ENCODE results near the gene UBR4.
"Not testable (repeated sequence)": the region's sequence is repeated elsewhere in the genome, so short reads cannot be mapped to it uniquely, and the experiment has no call there.

The UBR4 gene

DNA sequence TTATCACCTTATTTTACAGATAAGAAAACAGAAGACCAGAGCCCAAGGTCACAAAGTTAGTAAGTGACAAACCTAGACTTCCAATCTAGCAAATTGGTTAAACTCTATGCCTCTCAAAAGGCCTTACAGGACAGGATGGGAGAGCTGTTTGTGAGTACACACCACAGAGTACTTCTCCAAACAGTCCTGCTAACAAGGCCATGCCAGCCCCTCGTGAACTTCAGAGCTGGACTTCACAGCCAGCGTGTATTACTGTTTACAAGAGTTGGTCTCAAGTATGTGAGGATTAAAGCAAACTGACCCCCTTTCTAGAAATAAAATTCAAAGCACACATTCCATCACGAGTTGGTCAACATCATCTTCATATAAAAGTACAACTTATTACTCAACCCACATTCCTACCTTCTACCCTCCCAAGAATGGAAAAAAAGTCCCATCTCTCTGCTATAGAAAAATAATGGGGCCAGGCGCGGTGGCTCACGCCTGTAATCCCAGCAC lies 19.8 kb upstream of the UBR4 start:
- TF ChIP-seq GATA1 (IDR thresholded peaks at IDR 0.05; ENCODE audit: low read depth, low read length) (no peak), POLR2A (IDR thresholded peaks at IDR 0.05; ENCODE audit: low read length) (no peak)
- DNase-seq = no peak

DNA sequence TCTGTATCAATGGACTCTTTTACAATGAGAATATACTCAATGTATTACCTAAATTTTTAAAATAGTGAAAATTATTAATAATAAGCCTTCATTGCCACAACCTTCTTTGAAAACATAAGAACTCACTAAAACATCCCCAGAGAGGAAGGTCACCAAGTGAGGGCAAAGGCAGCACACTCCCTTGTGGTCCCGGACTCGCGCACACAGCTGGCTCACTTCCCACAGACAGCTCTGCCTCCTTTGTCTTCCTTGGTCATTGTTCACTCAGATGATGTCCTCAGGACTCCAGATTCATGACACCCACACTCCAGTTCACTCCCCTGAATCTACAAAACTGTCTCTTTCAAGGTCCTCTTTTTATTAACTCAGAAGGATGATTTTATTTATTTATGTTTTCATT lies 19.2 kb upstream of the UBR4 start:
- DNase-seq = no peak
- TF ChIP-seq POLR2A (IDR thresholded peaks at IDR 0.05; ENCODE audit: low read length) (no peak), GATA1 (IDR thresholded peaks at IDR 0.05; ENCODE audit: low read depth, low read length) (no peak)

GRCh38 chr1:19222979-19223824 lies 13.1 kb upstream of the UBR4 start:
- no peak for DNase-seq
- TF ChIP-seq POLR2A (IDR thresholded peaks at IDR 0.05; ENCODE audit: low read length) = no peak
- no peak for TF ChIP-seq GATA1 (IDR thresholded peaks at IDR 0.05; ENCODE audit: low read depth, low read length)

- DNase-seq = no peak
Observed at GRCh38 chr1:19222573-19222972, 12.5 kb upstream of the UBR4 start.

GRCh38 chr1:19220991-19221390 lies 10.9 kb upstream of the UBR4 start:
- TF ChIP-seq POLR2A (IDR thresholded peaks at IDR 0.05; ENCODE audit: low read length) = no peak
- DNase-seq = no peak

More at GRCh38 chr1:19222573-19222972, 12.5 kb upstream of the UBR4 start:
- TF ChIP-seq GATA1 (IDR thresholded peaks at IDR 0.05; ENCODE audit: low read depth, low read length) = no peak
- no peak for TF ChIP-seq POLR2A (IDR thresholded peaks at IDR 0.05; ENCODE audit: low read length)

DNA sequence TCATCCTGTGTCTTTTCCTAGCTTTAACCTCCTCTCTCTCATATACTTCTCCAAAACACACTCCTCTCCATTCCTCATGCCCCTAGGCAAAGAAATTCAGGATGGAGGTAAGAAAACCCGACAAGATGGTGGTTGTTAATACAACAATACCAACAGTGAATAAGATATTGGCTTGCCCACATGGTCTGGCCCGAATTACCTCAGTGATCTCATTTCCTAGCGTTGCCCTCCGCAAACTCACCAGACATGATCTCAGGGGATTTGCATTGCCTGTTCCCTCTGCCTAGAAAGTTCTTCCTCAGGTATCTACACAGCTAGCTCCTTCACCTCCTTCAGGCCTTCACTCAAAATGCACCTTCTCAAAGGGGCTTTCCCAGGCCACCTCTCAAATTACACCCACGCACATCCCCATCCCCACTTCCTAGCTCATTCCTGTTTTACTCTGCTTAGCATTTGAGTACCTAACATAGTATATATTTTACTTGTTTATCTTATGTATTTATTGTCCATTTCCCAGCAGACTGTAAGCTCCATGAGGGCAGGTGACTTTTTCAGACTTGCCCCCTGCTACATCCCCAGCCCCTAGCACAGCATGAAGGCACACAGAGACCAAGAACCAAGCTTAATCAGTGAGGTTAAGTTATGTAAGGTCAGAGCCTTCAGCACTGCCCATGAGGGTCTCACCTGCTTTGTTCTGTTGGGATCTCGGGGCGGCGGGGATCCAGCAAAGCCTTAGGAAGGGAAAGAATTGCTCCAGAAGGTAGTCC lies 10.2 kb upstream of the UBR4 start:
- no peak for DNase-seq
- TF ChIP-seq POLR2A (IDR thresholded peaks at IDR 0.05; ENCODE audit: low read length) (no peak), GATA1 (IDR thresholded peaks at IDR 0.05; ENCODE audit: low read depth, low read length) (no peak)

GRCh38 chr1:19219451-19219850 lies 9.4 kb upstream of the UBR4 start:
- DNase-seq = no peak

DNA sequence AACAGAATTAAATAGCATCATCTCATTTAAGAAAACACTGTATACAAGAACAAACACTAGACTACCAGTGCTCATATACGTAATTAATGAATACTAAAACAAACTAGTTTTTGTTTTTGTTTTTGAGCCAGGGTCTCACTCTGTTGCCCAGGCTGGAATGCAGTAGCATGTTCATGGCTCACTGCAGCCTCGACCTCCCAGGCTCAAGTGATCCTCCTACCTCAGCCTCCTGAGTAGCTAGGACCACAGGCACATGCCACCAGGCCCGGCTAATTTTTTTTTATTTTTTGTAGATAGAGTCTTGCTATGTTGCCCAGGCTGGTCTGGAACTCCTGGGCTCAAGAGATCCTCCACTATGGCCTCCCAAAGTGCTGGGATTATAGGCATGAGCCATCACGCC lies 6.5 kb upstream of the UBR4 start:
- not testable (repeated sequence) for DNase-seq

More at GRCh38 chr1:19219451-19219850, 9.4 kb upstream of the UBR4 start:
- TF ChIP-seq GATA1 (IDR thresholded peaks at IDR 0.05; ENCODE audit: low read depth, low read length) (no peak), POLR2A (IDR thresholded peaks at IDR 0.05; ENCODE audit: low read length) (no peak)

DNA sequence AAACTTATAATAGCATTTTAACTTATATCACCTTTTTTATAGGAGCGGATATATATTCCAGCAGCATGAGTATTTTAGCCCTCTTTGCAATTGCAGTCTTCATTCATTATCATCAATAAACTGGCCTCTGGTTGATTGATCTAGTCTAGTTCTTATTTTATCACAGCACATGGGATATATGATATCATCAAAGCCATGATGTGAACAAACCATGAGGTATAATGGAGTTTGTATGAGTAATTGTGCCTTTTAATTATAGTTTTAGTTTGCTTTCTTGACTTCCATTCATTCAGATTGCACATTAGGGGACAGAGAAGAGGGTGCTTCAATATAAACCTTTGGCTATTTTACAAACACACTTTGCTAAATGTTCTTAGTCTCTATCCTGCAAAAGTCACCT lies 3.5 kb upstream of the UBR4 start:
- no peak for DNase-seq
- TF ChIP-seq GATA1 (IDR thresholded peaks at IDR 0.05; ENCODE audit: low read depth, low read length) (no peak), POLR2A (IDR thresholded peaks at IDR 0.05; ENCODE audit: low read length) (no peak)

- TF ChIP-seq POLR2A (IDR thresholded peaks at IDR 0.05; ENCODE audit: low read length) = no peak
- TF ChIP-seq GATA1 (IDR thresholded peaks at IDR 0.05; ENCODE audit: low read depth, low read length) = no peak
- DNase-seq = no peak
Observed at GRCh38 chr1:19212167-19212566, 2.1 kb upstream of the UBR4 start.

- peak in 1 of 2 experiments; percentile 61 for DNase-seq
- TF ChIP-seq GATA1 (IDR thresholded peaks at IDR 0.05; ENCODE audit: low read depth, low read length) (no peak), POLR2A (IDR thresholded peaks at IDR 0.05; ENCODE audit: low read length) (no peak)
Observed at GRCh38 chr1:19210772-19211549, 895 bp upstream of the UBR4 start.

- DNase-seq = peak; percentile 87 to 91
- TF ChIP-seq GATA1 (IDR thresholded peaks at IDR 0.05; ENCODE audit: low read depth, low read length) = no peak
- no peak for TF ChIP-seq POLR2A (IDR thresholded peaks at IDR 0.05; ENCODE audit: low read length)
Observed at GRCh38 chr1:19209439-19209989, 552 bp downstream of the UBR4 start.

GRCh38 chr1:19208710-19209438 lies 1.2 kb downstream of the UBR4 start:
- peak; percentile 60 to 79 for DNase-seq
- TF ChIP-seq GATA1 (IDR thresholded peaks at IDR 0.05; ENCODE audit: low read depth, low read length) (no peak), POLR2A (IDR thresholded peaks at IDR 0.05; ENCODE audit: low read length) (no peak)
